D721Med (cell line): Measurements from ENCODE around the gene DOC2B.

Experiments used
- DNase-seq: peaks from one replicate; pipeline ENCODE4 v3.0.0; 2011; ENCODE audit warnings: low spot score; ENCODE audit not compliant: insufficient read length
- FAIRE-seq: peaks from 2 replicates; lab custom pipeline; 2011; peaks lifted over from hg19 to GRCh38; lab: Jason Lieb, UNC
- TF ChIP-seq, protein P1 (sequence below): IDR thresholded peaks from 2 replicates; pipeline ENCODE4 v1.5.1; 2012; ENCODE audit warnings: mild to moderate bottlenecking, control low read depth; ENCODE audit not compliant: insufficient read depth; ENCODE audit errors: missing control alignments

The DOC2B gene

DNA sequence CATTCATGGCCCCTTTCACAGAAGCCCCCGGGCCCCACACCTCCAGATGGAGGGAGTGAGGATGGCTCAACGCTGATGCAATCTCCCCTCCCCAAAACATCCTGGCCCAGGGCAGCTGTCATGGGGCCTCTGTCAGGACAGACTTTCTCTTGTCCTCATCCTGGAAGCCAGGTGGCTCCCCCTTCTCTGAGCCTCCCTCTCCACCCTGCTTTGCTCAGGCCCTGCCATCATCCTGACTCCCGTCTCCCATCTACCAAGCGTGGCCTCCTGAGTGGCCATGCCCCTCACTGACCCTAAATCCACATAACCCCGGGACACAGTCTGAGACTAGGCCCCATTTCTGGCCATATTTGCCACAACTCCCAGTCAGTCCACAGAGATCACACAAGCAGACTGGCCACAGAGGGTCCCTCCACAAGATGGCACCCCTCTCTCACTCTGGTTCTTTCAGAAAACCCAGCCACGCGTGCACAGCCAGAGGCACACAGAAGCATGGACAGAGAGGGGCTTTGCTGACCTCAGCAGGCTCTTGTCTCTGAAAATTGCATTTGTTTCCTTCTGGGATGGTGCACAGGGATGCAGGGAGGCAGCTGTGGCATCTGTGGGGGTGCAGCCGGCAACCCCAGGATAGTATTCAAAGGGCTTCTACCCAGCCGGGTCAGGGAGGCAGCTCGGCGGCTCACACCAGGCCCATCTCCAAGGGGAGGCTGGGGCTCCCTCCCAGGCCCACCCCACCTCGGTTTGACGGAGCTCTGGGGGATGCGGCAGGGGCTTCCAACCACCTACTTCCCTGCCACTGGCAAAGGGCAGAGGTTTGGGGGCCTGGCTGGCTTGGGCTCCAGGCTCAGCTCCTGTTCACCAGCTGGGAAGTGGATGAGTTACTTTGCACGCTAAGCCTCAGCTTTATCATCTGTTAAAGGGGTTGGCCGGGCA lies 16.9 kb downstream of the DOC2B start:
- TF ChIP-seq, protein P1, sequence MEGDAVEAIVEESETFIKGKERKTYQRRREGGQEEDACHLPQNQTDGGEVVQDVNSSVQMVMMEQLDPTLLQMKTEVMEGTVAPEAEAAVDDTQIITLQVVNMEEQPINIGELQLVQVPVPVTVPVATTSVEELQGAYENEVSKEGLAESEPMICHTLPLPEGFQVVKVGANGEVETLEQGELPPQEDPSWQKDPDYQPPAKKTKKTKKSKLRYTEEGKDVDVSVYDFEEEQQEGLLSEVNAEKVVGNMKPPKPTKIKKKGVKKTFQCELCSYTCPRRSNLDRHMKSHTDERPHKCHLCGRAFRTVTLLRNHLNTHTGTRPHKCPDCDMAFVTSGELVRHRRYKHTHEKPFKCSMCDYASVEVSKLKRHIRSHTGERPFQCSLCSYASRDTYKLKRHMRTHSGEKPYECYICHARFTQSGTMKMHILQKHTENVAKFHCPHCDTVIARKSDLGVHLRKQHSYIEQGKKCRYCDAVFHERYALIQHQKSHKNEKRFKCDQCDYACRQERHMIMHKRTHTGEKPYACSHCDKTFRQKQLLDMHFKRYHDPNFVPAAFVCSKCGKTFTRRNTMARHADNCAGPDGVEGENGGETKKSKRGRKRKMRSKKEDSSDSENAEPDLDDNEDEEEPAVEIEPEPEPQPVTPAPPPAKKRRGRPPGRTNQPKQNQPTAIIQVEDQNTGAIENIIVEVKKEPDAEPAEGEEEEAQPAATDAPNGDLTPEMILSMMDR: peak; percentile 44
- peak; percentile 86 for DNase-seq
- FAIRE-seq: no peak

DNA sequence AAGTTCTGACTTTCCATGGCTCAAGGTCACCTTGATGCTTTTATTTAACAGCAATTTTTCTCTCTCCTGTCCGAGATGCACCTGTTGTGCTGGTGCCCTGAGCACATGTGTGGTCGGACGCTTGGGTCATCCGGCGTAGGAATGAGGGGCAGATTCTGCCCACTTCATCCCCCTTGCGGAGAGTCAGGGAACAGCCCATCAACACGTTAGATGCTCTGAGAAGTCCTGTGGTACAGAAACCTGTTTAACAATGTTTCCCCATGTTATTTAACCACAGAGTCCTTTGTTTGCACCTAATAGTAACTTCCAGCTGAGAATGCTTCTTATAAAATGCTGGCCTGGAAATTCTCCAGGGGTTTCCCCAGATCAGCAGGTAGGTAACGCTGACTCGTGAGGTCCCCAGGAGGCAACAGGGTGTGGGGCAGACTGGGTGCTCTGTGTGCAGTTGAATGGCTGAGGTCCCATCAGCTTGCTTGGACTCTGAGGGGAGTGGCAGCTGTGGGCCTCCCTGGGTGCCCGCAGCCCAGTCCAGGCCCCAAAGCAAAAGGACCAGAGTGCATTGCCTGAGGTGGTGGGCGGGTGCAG lies 17.8 kb downstream of the DOC2B start:
- FAIRE-seq (no peak), DNase-seq (no peak)
- TF ChIP-seq, protein P1: no peak

DNA sequence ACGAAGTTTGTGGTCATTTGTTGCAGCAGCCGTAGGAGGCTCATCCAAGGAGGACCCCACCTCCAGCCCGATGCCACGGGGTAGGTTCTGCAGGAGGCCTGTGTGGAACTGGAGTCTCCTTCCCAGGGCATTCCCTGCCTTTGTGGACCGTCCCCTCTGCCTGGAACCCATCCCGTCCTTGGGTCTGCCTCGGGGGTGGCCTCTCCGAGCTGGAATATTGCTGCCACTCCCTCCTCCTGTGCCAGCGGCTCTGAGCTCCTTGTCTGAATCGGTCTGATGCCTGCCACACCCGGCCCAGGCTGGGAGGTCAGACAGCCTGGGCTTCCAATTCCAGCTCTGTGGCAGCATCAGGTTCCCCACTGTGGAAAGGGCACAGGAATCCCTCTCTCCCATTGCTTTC lies 18.8 kb downstream of the DOC2B start:
- DNase-seq (no peak), FAIRE-seq (no peak)
- TF ChIP-seq, protein P1: no peak

DNA sequence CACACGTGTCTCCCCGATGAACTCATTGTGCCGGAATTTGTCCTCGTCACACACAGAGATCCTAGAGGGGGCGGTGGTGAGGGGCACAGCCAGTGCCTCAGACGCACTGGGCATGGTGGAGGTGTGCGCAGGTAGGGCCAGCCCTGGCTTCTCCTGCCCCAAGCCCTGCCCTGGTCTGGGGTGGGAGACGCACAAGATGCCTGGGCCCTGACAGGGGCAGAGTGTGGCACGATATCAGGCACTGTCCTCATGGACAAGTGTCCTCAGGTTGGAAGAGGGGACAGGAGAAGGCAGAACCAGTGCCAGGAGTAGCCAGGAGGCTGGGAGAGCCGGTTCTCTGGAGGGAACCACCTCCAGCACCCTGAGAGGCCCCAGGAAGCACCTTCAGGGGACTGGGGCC lies 20.0 kb downstream of the DOC2B start:
- FAIRE-seq (no peak), DNase-seq (no peak)
- TF ChIP-seq, protein P1: no peak

DNA sequence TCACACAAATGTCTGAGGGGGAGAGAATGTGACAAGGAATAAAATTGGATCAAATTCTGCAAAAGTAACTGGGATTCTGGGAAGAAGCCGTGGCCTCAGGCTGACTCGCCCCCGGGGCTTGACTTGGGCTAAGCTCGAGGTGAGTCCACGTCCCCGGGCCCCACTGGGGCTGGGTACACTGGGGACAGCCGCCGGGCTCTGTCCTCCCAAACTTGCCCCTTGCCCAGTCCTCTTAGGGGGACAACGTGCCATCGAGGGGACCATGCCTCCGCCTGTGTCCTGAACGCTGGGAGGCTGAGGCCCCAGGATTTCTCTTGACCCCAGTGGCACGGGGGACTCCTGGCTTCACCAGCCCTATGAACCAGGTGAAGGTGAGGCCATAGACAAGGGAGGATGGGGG lies 21.1 kb downstream of the DOC2B start:
- DNase-seq (no peak), FAIRE-seq (no peak)
- TF ChIP-seq, protein P1: no peak

DNA sequence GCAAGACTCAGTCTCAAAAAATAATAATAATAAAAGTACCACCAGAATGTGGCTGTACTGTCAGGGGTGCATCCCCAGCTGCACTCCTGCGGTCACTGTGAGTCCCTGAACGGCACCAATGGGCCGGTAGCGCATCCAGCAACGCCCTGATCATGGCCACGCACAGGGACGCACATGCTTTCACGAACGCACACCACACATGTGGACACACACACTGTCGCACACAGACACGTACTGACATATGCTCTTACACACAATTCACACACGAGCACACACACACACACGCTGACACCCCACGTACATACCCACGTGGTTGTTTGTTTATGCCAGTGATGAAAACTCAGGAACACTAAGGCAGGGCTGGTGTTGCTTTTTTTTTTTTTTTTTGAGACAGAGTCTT lies 21.8 kb downstream of the DOC2B start:
- TF ChIP-seq, protein P1: no peak
- FAIRE-seq (no peak), DNase-seq (no peak)

DNA sequence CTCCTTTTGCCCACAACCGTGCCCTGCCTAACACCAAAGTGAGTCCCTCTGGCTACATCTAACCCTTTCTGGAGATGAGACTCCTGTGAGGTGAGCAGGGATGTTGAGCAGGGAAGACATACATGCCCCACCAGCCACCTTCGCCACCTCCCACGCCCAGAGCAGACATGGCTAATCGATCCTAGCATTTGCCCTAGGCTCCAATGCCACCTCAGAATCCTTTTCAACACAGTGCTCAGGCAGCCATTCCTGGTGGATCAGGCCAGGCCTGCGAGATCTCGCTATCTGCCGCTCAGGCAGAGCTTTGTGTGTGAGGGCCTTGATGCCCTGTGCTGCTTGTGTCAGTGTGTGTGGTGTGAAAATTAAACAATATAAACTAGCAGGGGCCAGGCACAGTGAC lies 23.1 kb downstream of the DOC2B start:
- FAIRE-seq: no peak
- no peak for DNase-seq
- TF ChIP-seq, protein P1: no peak
